HG02759 (cell line): Measurements from ENCODE around the gene PLXNA2.

Experiments used
- ATAC-seq: cut with Tn5 transposase; IDR thresholded peaks from one replicate; pipeline ENCODE4 v1.9.1; 2021; ENCODE audit warnings: mild to moderate bottlenecking, moderate library complexity; ENCODE audit not compliant: unreplicated experiment

The PLXNA2 gene

DNA sequence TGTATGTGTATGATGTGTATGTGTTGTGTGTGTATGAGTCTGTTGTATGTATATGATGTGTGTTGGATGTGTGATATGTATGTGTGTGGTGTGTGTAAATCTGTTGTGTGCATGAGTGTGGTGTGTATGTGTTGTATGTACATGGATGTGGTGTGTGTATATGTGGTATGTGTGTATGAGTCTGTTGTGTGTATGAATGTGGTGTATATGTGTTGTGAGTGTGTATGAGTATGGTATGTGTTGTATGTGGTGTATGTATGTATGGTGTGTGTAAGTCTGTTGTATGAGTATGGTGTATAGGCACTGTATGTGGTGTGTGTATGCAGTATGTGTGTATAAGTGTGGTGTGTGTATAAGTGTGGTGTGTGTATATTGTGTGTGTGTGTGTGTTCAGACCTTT lies 95.0 kb downstream of the PLXNA2 start:
- ATAC-seq = no peak

DNA sequence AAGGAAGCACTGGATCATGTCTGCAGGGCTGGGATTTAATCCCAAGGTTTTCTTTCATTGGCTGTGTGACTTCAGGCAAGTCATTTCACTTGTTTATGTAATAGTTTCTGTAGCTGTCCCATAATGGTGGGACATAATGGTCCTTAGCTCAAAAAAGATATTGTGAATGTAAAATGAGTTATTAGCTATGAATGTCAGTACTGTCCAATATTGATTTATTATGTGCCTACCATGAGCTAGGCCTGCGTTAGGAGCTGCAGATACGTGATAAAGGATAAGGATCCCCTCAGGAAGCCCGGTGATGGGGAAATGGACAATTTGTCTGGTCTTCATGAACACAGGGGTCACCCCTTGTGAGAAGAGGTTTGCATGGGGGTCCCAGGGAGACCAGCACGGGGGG lies 95.8 kb downstream of the PLXNA2 start:
- no peak for ATAC-seq

DNA sequence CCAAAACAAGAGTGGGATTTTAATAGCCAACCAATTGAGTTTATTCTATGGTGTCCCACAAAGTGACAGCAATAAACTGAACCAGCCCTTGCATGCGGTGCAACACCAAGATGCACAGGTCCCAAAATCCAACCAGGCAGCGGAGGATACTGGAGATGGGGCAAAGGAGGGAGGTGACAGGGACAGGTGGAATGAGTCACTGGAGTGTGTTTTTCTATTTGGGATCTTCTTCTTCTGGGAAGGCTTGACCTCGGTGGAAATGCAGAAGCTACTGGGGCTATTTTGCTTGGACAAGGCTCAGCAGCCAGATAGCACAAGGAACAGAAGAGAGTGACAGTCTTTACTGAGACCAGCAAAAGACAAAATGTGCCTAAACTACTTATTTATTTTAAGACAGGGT lies 97.5 kb downstream of the PLXNA2 start:
- ATAC-seq = no peak

DNA sequence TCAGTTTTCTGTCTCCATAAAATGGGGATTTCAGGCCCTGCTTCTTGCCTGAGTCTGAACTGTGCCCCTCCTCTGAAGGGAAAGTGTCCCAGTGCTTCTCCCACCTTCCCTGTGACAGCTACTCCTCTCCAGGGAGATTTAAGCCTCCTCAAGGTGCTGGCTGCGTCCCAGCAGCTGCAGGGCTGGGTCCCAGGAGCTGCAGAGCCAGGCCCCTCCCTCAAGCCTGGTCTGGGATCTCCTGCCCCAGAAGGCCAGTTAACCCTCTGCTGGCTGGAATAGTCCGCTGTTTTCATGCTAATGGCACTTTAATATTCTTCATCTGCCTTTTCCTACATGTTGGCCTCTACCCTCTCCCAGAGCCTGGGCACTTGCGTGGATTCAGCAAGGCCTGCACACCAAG lies 99.0 kb downstream of the PLXNA2 start:
- no peak for ATAC-seq

DNA sequence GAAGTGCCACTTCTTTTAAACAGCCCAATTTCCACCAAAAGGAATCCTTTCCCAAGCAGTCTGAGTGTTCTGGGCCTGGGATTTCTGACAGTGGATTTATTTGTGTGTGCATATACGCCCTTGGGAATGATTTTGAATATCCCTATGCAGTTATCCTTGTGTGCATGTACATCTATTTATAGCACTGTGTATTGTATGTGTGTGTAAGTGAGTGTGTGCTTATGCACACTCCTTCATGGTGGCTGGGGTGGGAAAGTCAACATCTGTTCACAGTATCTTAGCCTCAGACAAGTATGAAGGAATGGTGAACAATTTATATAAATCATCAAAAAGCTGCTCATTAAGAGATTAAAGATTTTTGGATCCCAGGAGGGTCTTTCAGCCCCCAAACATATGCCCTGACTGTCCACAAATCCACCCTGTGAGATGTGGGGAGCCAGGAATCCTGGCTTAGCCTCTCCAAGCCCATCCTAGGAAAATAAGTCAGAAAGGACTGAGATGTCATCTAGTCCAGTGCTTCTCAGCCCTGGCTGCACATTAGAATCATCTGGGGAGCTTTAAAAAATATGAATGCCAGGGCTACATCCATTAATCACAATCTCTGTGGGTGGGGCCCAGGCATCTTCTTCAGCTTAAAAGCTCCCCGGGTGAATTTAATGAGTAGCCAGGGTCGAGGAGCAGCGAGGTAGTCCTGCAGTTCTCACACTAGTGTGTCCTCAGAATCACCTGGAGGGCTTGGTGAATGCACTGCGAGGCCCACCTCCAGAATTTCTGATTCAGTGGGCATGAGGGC lies 101.4 kb downstream of the PLXNA2 start:
- ATAC-seq = no peak

DNA sequence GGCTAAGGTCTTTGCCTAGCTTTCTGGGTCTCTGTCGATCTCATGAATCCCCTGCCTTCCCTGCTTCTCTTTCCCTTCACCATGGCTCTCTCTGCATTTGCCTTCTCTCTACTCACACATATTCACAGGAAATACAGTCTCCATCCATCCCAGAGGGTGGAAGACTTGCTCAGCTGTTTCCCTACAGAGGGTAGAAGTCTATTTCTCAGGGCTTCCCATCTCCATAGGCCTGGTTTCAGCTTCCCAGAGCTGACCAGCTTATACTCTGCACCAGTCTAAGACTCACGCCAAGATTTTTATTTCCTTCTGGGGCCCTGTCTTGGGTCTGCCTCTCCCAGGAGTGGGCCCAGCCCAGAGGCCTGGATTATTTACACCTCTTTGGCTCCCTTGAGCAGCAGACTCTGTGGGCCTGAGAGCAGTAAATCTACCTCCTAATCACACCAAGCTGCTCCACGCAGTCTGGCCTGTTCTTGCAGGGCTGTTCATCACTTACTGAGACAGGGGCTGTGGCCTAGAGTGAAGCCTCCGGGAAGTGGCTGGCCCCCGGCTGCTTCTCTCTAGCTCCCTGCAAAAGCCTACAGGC lies 102.5 kb downstream of the PLXNA2 start:
- no peak for ATAC-seq

DNA sequence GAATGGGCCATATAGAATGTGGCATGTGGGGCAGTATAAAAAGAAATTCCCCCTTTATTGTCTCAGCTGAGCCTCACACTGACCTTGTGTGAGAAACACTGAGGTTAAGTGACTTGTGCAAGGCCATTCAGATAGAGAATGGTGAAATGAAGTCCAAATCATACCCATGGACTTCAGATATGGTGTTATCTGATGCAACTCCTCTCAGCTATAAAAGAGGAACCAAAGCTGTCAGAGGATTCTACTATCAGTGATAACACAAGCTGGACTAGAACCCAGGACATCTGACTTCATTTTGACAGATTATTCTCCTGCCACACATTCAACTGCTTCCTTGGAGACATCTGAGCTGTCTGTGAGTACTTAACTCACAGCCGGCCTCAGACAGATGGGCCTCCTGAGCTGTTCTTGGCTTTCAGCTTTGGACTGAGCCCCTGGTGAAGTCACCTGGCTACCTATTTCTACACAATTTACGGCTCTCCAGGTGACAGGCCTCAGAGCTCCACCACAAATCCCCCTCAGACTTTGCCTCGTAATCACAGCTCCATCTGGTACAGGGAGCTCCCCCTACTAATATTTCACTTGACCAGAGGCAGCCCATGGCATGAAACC lies 104.6 kb downstream of the PLXNA2 start:
- no peak for ATAC-seq

DNA sequence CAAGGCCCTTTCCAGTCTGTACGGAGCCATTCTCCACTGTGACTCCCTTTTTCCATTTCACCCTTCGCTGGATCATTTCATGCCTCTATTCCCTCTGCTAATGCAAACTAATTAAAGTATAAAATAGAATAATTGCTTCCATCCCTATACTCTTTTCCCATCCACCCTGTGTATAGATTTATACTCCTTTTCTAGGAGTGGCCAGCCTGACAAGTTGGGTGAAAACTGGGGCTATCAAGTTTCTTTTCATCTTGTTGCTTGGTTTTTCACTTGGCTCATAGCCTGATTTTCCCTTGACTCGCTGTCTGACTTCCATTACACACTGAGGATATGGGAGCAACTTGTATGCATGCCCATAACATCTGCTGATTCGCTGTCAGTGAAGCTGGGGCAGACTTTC lies 107.0 kb downstream of the PLXNA2 start:
- no peak for ATAC-seq

DNA sequence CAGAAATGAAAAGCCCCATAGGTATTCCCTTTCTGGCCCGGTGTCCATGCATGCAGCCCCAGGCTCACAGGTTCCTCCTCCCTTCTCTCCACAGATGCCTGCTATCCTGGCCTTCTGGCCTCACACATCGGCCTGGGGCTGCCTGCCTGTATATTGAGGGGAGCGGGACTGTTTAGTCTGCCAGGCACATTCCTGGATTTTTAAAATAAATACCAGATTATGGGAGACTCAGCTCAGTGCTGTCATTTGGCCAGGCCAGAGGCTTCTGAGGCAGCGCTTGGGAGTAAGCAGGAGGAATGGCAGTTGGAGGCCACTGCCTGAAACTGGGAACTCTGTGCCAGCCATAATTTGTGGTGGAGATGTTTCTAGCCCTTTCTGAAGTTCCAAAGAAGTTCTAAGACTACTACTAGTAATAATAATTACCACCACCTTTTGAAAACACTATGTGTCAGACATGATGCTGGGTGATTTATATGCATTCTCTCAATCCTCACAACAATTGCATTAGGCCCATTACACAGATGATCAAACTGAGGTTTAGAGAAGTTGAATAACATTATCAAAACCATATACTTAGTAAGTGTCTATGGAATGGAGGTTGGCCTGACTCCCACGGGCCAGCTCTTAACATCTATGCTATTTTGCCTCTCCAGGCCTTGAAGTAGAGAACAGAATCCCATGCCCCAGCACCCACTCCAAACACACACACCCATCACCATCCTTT lies 107.6 kb downstream of the PLXNA2 start:
- ATAC-seq = no peak

DNA sequence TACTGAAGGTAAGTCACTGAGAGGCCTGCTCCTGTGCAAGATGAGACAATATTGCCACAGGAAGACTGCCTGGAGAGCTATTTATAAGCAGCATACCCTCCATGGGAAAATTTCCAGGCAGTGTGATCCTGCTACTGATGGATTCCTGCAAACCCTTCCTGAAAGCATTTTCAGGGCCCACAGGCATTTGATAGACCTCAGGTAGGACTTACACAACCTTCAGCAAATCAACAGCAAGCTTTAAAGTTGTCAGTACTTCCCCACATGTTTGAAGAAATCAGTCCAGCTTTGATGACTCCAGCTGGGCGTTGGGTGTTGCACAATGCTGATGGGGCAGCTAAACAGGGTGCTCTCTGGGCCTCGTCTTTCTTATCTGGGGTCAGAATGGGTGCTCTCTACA lies 108.8 kb downstream of the PLXNA2 start:
- no peak for ATAC-seq

DNA sequence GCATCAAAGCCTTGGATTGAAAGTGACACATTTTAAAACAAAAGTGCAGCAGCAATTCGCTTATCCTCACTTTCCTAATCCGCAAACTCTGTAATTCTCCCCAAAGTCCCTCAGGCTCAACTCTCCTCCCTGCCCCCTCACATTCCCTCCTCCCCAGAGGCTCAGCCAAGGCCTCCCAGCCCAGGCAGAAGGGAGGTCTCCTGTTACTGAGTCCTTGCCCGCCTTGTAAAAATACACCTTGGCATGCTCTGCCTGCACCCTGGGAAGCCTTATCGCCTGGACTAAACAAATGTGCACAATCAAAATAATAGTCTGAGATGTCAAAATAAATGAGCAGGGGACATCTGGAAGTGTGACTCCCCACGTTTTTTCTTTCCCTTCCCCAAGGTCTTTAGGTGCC lies 109.7 kb downstream of the PLXNA2 start:
- no peak for ATAC-seq

DNA sequence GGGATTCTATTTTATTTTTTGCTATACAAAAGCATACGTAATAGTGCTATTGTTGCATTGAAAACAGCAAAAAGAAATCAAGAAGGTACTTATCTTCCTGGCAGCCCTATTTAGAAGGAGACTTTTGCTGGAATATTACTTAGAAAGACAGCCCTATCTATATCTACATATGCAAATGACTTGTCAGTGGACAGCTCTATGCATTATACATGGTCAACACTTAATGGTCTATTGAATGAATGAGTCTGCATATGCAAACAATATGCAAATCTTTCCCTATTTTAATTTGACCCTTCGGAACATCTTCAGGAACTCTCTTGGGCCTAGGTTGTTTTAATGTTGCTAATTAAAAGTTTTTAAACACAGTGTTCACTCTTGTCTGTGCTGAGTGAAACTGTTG lies 110.8 kb downstream of the PLXNA2 start:
- ATAC-seq = no peak

DNA sequence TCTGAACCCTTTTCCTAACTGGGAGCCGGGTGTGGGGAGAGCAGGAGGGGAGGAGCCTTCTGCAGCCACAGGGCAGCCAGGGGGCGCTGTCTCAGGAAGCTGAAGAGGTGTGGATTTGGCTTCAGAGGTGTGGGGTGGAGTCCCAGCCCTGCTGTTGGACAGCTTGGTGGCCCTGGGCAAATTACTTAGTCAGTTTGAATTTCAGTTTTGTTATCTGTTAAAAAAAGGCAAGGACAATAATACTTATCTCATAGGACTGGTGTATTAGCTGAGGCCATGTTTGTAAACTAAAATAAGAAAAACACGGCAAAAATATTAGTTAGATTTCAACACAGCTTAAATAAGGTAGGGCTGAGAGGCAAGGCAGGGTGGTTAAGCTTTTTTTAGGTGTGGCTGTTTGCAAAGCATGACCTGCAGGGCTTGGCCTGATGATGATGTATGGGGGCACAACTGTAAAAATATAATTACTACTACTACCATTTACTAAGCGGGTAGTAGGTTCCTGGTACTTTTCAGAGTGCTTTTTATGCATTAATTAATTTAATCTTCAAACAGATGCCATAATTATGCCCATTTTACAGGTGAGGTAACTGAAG lies 111.8 kb downstream of the PLXNA2 start:
- peak; percentile 93 for ATAC-seq

DNA sequence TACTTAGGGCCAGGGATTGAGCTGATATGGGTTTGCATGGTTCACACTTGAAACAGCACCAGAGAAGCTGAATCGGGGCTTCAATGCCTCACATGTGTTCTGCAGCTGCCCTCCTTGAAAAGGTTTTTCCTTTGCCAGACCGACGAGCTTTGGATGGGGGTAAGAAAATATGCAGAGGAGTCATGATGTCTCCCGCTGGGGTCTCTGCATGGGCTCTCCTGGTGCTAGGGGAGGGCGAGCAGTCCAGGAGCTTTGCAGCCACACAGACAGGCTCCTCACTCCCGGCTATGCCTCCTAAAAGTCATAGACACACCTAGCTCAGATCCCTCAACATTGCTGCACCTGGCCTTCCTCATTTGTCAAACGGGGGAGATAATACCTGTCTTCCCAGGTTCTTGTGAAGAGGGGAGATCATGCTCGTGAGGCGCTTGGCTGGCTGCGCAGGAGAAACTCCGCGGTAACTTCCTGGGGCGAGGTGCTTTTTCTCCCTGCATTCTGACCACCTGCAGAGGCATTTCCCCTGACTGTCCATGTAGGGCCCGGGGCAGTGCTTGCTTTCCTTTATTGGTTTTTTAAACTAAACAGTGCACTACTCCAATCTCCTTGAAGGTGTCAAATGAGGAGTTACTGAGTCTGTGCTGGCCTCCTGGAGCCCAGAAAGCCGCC lies 112.4 kb downstream of the PLXNA2 start:
- peak; percentile 42 for ATAC-seq

DNA sequence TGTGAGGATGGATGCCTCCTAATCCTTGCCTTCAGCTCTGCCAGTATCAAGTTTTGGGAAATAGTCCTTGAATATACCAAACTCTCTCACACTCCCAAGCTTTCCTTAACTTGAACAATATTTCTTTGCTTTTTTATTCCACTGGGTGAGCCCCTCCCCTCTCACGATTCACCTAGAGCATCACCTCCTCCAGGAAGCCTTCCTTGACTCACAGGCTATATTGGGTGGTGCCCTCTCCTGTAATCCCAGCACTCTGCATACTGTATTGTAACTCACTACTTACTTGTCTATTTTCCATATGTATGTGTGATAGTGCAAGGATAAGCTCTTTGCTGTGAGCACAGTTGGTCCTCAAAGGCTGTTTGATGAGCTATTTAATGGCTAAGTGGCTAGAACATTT lies 114.7 kb downstream of the PLXNA2 start:
- no peak for ATAC-seq

DNA sequence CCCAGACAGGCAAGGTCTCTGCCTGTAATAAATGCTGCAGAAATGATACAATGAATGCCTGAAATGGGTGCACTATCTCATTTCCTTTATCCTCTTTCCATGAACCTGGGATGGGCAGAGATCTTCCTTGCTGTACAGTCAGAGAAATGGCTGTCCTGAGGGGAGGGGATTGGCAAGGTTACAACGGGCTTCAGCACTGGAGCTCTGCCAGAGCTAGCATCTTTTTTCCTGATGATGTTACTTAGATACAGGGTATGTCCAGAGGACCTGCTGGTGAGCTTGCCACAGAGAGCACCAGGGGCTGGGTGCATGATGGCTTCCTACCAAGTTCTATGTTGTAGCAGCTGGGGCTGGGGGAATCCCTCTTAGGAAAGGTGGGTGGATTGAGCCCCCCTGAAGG lies 115.1 kb downstream of the PLXNA2 start:
- no peak for ATAC-seq

DNA sequence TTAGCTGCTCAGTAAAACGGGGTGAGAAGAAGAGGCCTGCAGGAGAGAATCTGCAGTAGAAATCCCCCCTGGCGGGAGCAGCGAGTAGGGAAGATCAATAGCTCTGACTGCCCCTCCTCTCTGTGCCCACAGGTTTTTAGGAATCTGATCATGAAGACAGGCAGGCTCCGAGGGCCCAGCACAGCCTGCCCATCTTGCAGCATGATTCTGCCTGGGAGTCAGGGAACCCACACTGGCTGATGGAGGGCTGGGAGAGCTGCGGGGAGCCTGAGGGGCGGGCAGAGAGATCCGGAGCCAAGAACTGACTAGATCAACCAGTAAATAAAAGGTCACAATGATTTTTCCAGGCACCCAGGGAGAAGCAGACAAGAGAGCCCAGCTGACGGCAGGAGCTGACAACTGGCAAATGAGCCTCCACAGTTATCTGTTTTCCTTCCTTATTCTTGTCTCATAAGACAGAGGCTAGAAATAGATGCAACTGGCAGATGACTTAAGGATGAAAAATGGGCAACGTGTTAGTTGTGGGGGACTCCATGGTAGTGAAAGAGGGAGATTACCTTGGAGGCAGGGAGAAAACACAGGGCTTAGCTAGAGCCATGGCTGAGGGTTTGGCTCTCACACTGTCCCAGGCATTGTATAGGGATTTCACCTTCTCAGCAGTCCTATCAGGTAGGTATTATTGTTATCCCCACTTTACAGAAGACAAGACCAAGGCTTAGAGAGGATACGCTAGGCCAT lies 116.2 kb downstream of the PLXNA2 start:
- no peak for ATAC-seq

DNA sequence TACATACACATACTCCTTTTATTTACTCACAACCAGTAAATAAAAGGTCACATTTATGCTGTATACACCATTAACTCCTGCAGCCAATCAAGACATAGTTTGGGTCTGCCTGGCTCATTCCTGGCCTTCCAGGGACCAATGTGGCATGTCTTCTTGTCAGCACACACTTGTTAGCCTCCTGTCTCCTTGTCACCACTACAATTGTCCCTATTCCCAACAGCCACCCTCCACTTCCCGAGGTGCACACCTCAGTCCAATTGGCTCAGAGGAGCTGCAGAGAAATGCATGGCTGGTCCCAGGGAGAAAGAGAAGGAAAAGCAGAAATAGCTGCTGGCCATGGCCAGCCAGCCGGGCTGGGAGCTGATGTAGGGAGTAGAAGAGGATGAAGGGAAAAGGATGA lies 116.9 kb downstream of the PLXNA2 start:
- no peak for ATAC-seq

DNA sequence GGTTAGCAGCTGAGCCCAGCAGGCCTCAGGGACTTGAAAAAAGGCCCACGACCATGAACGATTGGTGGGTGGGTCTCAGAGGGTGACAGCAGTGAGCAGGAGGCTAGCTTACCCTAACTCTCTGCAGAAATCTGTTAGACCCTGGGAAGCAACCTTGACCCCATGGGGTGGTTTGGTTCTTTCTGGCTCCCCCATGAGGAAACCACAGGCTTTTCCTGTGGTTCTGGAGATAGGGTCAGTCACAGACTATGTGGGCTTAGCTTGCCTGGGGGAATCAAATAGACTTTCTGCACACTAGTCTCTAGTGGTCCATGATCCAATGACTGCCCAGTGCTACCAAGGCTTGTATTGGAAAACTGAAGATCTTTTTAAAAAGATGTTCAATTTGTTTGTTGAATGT lies 118.1 kb downstream of the PLXNA2 start:
- no peak for ATAC-seq
